ENCODE data around the gene SLC39A11.
A peak's percentile ranks its signal among the peaks of the same experiment; 100 is the strongest.
"Not testable (repeated sequence)": the region's sequence is repeated elsewhere in the genome, so short reads cannot be mapped to it uniquely, and the experiment has no call there.

Gene SLC39A11

GRCh38 chr17:73097973-73098765 is 5.7 kb upstream of the SLC39A11 start:
- H3K4me3 ChIP-seq (ENCODE audit: low read depth in 1 of 5, low read length in 5 of 5); H3K36me3 ChIP-seq (ENCODE audit: control insufficient read depth in 5 of 5, insufficient read depth in 5 of 5, low read length in 5 of 5); H3K9me3 ChIP-seq (ENCODE audit: control insufficient read depth in 5 of 5, low read length in 5 of 5); H3K9ac ChIP-seq (ENCODE audit: low read length in 5 of 5); H3K27me3 ChIP-seq (ENCODE audit: control insufficient read depth in 5 of 5, insufficient read depth in 4 of 5, low read length in 5 of 5): not testable (repeated sequence)
- H3K27ac ChIP-seq (ENCODE audit: low read depth, low read length) = peak overlapping the region; percentile 67
- peaks cover 2 to 28% (median 22%) of the 10 kb centered on the region in 5 donors for H3K4me1 ChIP-seq (ENCODE audit: control insufficient read depth in 5 of 5, insufficient read depth in 5 of 5, low read length in 5 of 5)

- H3K9ac ChIP-seq (ENCODE audit: low read length in 5 of 5) = no peak overlapping the region
- H3K27me3 ChIP-seq (ENCODE audit: control insufficient read depth in 5 of 5, insufficient read depth in 4 of 5, low read length in 5 of 5) = no peaks in the 10 kb centered on the region
- H3K4me1 ChIP-seq (ENCODE audit: control insufficient read depth in 5 of 5, insufficient read depth in 5 of 5, low read length in 5 of 5) = peaks cover 2 to 37% (median 32%) of the 10 kb centered on the region in 5 donors
- H3K27ac ChIP-seq (ENCODE audit: low read depth, low read length) = peak overlapping the region; percentile 67
- H3K36me3 ChIP-seq (ENCODE audit: control insufficient read depth in 5 of 5, insufficient read depth in 5 of 5, low read length in 5 of 5) = no peaks in the 10 kb centered on the region
- peak overlapping the region in 2 of 5 donors; percentile 5 to 10 for H3K4me3 ChIP-seq (ENCODE audit: low read depth in 1 of 5, low read length in 5 of 5)
- H3K9me3 ChIP-seq (ENCODE audit: control insufficient read depth in 5 of 5, low read length in 5 of 5) = no peaks in the 10 kb centered on the region
Observed at GRCh38 chr17:73096866-73097265, 4.4 kb upstream of the SLC39A11 start.

DNA sequence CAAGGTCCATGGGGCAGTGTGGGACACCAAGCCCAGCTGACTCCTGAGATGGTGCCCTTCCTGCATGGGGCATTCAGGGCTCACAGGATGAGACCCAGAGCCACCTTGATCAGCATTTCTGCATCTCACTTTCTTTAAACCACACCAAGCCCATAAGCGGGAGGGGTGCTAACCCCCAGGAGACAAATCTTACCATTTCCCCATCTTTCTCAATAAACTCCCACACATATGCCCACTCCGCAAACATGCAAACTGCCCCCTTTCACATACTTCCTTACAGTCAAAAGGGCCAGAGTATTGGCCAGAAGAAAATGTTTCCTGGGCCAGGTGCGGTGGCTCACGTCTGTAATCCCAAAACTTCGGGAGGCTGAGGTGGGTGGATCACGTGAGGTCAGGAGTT is 3.7 kb upstream of the SLC39A11 start:
- H3K4me3 ChIP-seq (ENCODE audit: low read depth in 1 of 5, low read length in 5 of 5) = no peak overlapping the region
- H3K4me1 ChIP-seq (ENCODE audit: control insufficient read depth in 5 of 5, insufficient read depth in 5 of 5, low read length in 5 of 5) = peaks cover 4 to 44% (median 39%) of the 10 kb centered on the region in 5 donors
- no peaks in the 10 kb centered on the region for H3K9me3 ChIP-seq (ENCODE audit: control insufficient read depth in 5 of 5, low read length in 5 of 5)
- no peaks in the 10 kb centered on the region for H3K27me3 ChIP-seq (ENCODE audit: control insufficient read depth in 5 of 5, insufficient read depth in 4 of 5, low read length in 5 of 5)
- no peak overlapping the region for H3K9ac ChIP-seq (ENCODE audit: low read length in 5 of 5)
- H3K27ac ChIP-seq (ENCODE audit: low read depth, low read length) = no peak overlapping the region
- H3K36me3 ChIP-seq (ENCODE audit: control insufficient read depth in 5 of 5, insufficient read depth in 5 of 5, low read length in 5 of 5) = no peaks in the 10 kb centered on the region

DNA sequence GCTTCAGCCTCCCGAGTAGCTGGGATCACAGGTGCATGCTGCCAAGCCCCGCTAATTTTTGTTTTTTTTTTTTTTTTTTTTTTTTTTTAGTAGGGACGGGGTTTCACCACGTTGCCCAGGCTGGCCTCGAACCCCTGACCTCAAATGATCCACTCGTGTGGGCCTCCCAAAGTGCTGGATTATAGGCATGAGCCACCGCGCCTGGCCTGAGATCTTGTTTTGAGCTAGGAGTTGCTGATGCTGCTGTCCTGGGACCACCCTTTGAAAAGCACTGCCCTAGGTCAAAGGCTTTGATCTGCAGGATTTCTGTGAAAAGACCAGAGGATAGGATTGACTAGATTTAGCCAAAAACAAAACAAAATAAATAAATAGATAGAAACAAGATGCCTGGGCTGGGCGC is 798 bp upstream of the SLC39A11 start:
- peak overlapping the region in 4 of 5 donors; percentile 78 to 93 (median 82) for H3K4me3 ChIP-seq (ENCODE audit: low read depth in 1 of 5, low read length in 5 of 5)

DNA sequence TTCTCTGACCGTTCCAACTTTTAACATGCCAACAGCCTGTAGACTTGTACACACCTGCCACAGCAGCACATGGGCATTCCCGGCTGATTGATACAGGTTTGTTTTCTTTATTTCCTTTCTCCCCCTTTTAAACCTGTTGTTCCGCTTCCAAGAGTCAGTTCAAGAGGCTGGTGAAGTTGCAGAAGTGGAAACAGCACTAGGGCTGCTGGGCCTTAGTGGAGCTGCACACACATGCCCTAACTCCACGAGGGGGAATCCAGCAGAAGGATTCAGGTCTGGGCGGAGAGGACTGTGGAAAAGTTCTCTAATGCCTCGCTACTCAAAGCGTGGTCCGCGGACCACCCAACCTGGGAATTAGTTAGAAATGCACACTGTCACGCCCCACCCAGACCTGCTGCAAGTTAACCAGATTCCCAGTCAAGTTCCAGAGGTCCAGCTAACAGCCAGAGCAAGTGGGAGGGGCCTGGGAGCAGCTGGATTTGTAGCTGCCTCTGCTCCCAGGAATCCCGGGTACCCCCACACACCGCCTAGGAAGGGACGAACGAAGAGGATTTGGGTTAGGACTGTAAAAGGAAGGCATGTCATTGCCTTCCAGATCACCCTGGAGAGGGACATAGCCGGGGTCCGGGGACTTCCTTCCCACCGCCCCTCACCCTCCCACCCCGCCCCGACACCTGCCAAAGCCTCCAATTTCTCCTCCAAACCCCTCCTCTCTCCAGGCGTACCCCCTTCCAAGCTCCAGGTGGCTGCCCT is 542 bp downstream of the SLC39A11 start:
- Histone ChIP-seq H3K9me3 (ENCODE audit: control insufficient read depth in 5 of 5, low read length in 5 of 5) (no peaks in the 10 kb centered on the region), H3K27ac (ENCODE audit: low read depth, low read length) (peak overlapping the region; percentile 54), H3K9ac (ENCODE audit: low read length in 5 of 5) (peak overlapping the region; percentile 28 to 77 (median 64)), H3K27me3 (ENCODE audit: control insufficient read depth in 5 of 5, insufficient read depth in 4 of 5, low read length in 5 of 5) (no peaks in the 10 kb centered on the region), H3K4me3 (ENCODE audit: low read depth in 1 of 5, low read length in 5 of 5) (peak overlapping the region; percentile 78 to 93 (median 83)), H3K36me3 (ENCODE audit: control insufficient read depth in 5 of 5, insufficient read depth in 5 of 5, low read length in 5 of 5) (peaks cover 0 to 16% (median 14%) of the 10 kb centered on the region in 5 donors), H3K4me1 (ENCODE audit: control insufficient read depth in 5 of 5, insufficient read depth in 5 of 5, low read length in 5 of 5) (peaks cover 3 to 46% (median 40%) of the 10 kb centered on the region in 5 donors)

More for the DNA sequence above, 798 bp upstream of the SLC39A11 start:
- no peaks in the 10 kb centered on the region for H3K9me3 ChIP-seq (ENCODE audit: control insufficient read depth in 5 of 5, low read length in 5 of 5)
- H3K27ac ChIP-seq (ENCODE audit: low read depth, low read length) = no peak overlapping the region
- H3K36me3 ChIP-seq (ENCODE audit: control insufficient read depth in 5 of 5, insufficient read depth in 5 of 5, low read length in 5 of 5) = peaks cover 0 to 5% (median 4%) of the 10 kb centered on the region in 5 donors
- H3K9ac ChIP-seq (ENCODE audit: low read length in 5 of 5) = no peak overlapping the region
- H3K27me3 ChIP-seq (ENCODE audit: control insufficient read depth in 5 of 5, insufficient read depth in 4 of 5, low read length in 5 of 5) = no peaks in the 10 kb centered on the region
- peaks cover 4 to 50% (median 46%) of the 10 kb centered on the region in 5 donors for H3K4me1 ChIP-seq (ENCODE audit: control insufficient read depth in 5 of 5, insufficient read depth in 5 of 5, low read length in 5 of 5)

DNA sequence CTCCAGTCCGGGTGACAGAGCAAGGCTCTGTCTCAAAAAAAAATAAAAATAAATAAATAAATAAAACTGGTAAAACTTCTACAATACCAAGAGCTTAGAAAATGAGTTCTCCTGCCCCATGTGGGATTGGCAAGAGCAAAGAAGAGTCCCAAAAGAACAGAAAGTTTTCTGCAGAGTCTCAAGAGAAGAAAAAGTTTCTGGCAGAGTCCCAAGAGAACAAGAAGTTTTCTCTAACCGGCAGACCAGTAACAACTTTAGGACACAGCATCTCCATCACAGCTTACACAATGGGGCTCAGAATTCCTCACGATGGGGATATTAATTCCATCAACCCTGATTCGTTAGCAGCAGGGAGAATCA is 1.1 kb downstream of the SLC39A11 start:
- Histone ChIP-seq H3K27me3 (ENCODE audit: control insufficient read depth in 5 of 5, insufficient read depth in 4 of 5, low read length in 5 of 5) (no peaks in the 10 kb centered on the region), H3K9me3 (ENCODE audit: control insufficient read depth in 5 of 5, low read length in 5 of 5) (no peaks in the 10 kb centered on the region), H3K9ac (ENCODE audit: low read length in 5 of 5) (peak overlapping the region in 1 of 5 donors; percentile 77), H3K27ac (ENCODE audit: low read depth, low read length) (no peak overlapping the region), H3K4me3 (ENCODE audit: low read depth in 1 of 5, low read length in 5 of 5) (peak overlapping the region; percentile 78 to 93 (median 83)), H3K4me1 (ENCODE audit: control insufficient read depth in 5 of 5, insufficient read depth in 5 of 5, low read length in 5 of 5) (peaks cover 3 to 41% (median 34%) of the 10 kb centered on the region in 5 donors), H3K36me3 (ENCODE audit: control insufficient read depth in 5 of 5, insufficient read depth in 5 of 5, low read length in 5 of 5) (peaks cover 0 to 16% (median 14%) of the 10 kb centered on the region in 5 donors)

DNA sequence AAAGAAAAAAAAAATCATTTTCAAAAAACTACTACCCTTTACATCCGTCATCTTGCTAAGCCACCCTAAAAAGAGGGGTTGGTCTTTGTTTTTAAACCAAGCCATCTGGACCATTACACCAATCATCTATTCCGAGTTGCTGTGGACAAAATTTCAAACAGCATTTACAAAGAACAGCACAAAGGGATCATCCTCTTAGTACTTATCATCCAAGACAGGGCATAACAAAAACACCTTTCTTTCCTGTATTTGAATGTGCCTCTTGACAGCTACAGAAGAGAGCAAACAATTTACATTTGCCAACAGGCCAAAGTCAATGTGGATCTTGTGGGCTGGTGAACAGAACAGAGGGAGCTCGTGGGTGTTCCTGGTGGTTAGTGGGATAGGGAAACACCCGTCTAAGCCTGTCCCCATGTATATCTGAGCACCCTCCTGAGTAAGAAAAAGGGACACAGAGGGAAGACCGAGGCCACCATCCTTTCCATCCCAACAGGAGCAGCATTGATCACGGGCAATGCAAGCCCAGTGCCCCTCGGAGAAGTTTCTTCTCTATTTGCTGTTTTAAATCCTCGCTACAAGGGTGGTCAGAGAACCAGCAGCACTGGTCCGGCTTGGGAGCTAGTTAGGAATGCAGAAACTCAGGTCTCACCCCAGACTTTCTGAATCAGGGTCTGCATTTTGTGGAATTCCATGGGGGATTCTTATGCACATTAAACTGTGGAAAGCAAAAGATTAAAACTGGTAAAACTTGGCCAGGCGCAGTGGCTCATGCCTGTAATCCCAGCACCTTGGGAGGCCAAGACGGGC is 1.9 kb downstream of the SLC39A11 start:
- Histone ChIP-seq H3K9me3 (ENCODE audit: control insufficient read depth in 5 of 5, low read length in 5 of 5) (no peaks in the 10 kb centered on the region), H3K27ac (ENCODE audit: low read depth, low read length) (no peak overlapping the region), H3K4me3 (ENCODE audit: low read depth in 1 of 5, low read length in 5 of 5) (no peak overlapping the region), H3K27me3 (ENCODE audit: control insufficient read depth in 5 of 5, insufficient read depth in 4 of 5, low read length in 5 of 5) (no peaks in the 10 kb centered on the region), H3K9ac (ENCODE audit: low read length in 5 of 5) (no peak overlapping the region), H3K4me1 (ENCODE audit: control insufficient read depth in 5 of 5, insufficient read depth in 5 of 5, low read length in 5 of 5) (peaks cover 3 to 34% (median 27%) of the 10 kb centered on the region in 5 donors), H3K36me3 (ENCODE audit: control insufficient read depth in 5 of 5, insufficient read depth in 5 of 5, low read length in 5 of 5) (peaks cover 0 to 20% (median 18%) of the 10 kb centered on the region in 5 donors)

DNA sequence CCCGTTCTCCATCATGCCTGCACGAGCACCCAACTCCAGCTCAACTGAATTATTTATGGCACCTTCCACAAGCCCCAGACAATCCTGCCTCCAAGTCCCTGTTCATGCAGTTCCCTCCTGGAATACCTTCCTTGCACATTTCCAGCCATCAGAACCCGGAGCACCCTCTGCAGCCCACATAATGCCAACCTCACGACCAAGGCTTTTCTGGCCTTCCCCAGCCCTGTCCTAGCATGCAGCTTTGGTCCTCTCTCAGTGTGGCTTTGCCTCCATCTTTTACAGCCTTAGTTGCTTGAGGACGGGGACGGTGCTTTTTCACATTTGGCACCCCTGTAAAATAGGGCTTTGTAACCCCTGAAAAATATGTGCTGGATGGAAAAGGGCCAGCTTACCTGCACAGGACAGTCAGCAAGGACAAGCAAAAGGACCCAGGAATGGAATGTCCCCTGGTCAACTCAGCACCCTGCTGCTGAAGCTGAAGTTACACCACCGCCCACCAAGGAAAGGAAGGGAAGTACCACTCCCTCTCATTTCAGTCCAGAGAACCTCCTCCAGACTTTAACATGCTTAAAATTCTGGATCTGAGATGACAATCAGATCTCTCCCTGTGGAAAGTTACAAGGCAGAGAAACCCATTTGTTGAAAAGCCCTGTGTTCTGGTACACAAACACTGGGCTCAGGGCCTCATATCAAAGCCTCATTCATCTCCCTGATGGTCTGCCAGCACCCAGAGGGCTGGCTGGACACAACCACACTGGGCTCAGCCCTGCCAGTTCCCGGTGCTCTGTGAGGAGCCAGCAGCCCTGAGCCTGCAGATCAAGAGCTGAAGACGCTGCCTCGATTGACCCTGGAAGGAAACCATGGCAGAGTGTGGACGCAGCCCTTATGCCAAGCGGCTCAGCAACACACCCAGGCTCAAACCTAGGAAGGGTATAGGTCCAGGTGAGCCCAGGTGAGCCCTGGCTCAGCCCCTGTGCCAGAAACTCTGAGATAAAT is 2.9 kb downstream of the SLC39A11 start:
- peaks cover 3 to 29% (median 24%) of the 10 kb centered on the region in 5 donors for H3K4me1 ChIP-seq (ENCODE audit: control insufficient read depth in 5 of 5, insufficient read depth in 5 of 5, low read length in 5 of 5)
- no peaks in the 10 kb centered on the region for H3K9me3 ChIP-seq (ENCODE audit: control insufficient read depth in 5 of 5, low read length in 5 of 5)
- H3K27ac ChIP-seq (ENCODE audit: low read depth, low read length) = no peak overlapping the region
- no peaks in the 10 kb centered on the region for H3K27me3 ChIP-seq (ENCODE audit: control insufficient read depth in 5 of 5, insufficient read depth in 4 of 5, low read length in 5 of 5)
- H3K4me3 ChIP-seq (ENCODE audit: low read depth in 1 of 5, low read length in 5 of 5) = no peak overlapping the region
- H3K36me3 ChIP-seq (ENCODE audit: control insufficient read depth in 5 of 5, insufficient read depth in 5 of 5, low read length in 5 of 5) = peaks cover 0 to 23% (median 20%) of the 10 kb centered on the region in 5 donors
- H3K9ac ChIP-seq (ENCODE audit: low read length in 5 of 5) = no peak overlapping the region

GRCh38 chr17:73088561-73088960 is 3.9 kb downstream of the SLC39A11 start:
- Histone ChIP-seq H3K27me3 (ENCODE audit: control insufficient read depth in 5 of 5, insufficient read depth in 4 of 5, low read length in 5 of 5) (no peaks in the 10 kb centered on the region), H3K36me3 (ENCODE audit: control insufficient read depth in 5 of 5, insufficient read depth in 5 of 5, low read length in 5 of 5) (peaks cover 3 to 32% (median 26%) of the 10 kb centered on the region in 5 donors), H3K27ac (ENCODE audit: low read depth, low read length) (no peak overlapping the region), H3K4me1 (ENCODE audit: control insufficient read depth in 5 of 5, insufficient read depth in 5 of 5, low read length in 5 of 5) (peaks cover 3 to 29% (median 24%) of the 10 kb centered on the region in 5 donors), H3K9ac (ENCODE audit: low read length in 5 of 5) (no peak overlapping the region), H3K4me3 (ENCODE audit: low read depth in 1 of 5, low read length in 5 of 5) (no peak overlapping the region), H3K9me3 (ENCODE audit: control insufficient read depth in 5 of 5, low read length in 5 of 5) (no peaks in the 10 kb centered on the region)

All from subcutaneous abdominal adipose tissue (tissue), 5 donors.